ENCODE data around the gene ERC2.

The ERC2 gene

GRCh38 chr3:55473788-55474187, 994.5 kb downstream of the ERC2 start:
- no peak for DNase-seq (ENCODE audit: low spot score)

- no peak for DNase-seq (ENCODE audit: low spot score)
These were observed 996.6 kb downstream of the ERC2 start for GRCh38 chr3:55471522-55472280.

GRCh38 chr3:55471084-55471483, 997.2 kb downstream of the ERC2 start:
- DNase-seq (ENCODE audit: low spot score): no peak

GRCh38 chr3:55469957-55470526, 998.2 kb downstream of the ERC2 start:
- DNase-seq (ENCODE audit: low spot score): no peak

- DNase-seq (ENCODE audit: low spot score): no peak
These were observed 1000.0 kb downstream of the ERC2 start for GRCh38 chr3:55468251-55468650.

- DNase-seq (ENCODE audit: low spot score): no peak
These were observed 1001.2 kb downstream of the ERC2 start for GRCh38 chr3:55467099-55467498.

GRCh38 chr3:55466526-55466925, 1001.7 kb downstream of the ERC2 start:
- DNase-seq (ENCODE audit: low spot score): no peak

GRCh38 chr3:55461896-55462295, 1006.4 kb downstream of the ERC2 start:
- DNase-seq (ENCODE audit: low spot score): no peak

GRCh38 chr3:55459838-55460237, 1008.4 kb downstream of the ERC2 start:
- DNase-seq (ENCODE audit: low spot score): no peak
